Calu3 (cell line): ENCODE results near the gene LSAMP. TPM values are rescaled to one million over a fixed set of nuclear protein-coding genes. Genes with fewer than 3 reads are reported as not detected.

ENCODE experiments used
- BruUV-seq: library from RNA; stranded (reverse); fragments of 400-500 nt; replicated peaks from 2 replicates; lab custom pipeline; 2021; lab: Mats Ljungman, UMichigan
- CTCF ChIA-PET: fragments of 300-600 bp; sonication (Branson Sonifier 250); formaldehyde crosslinking; loops from one replicate; lab custom pipeline; 2022; ENCODE audit warnings: antibody characterized with exemption; lab: Charles Lee
- DNase-seq: peaks from one replicate; pipeline ENCODE4 v3.0.0; 2022
- H3K27ac Mint-ChIP-seq: one replicate; pipeline ENCODE4 v1.8.0; 2022; ENCODE audit warnings: mixed read lengths; ENCODE audit not compliant: unreplicated experiment
- H3K27me3 Mint-ChIP-seq: one replicate; pipeline ENCODE4 v1.8.0; 2022; ENCODE audit warnings: mixed read lengths; ENCODE audit not compliant: unreplicated experiment
- H3K36me3 Mint-ChIP-seq: one replicate; pipeline ENCODE4 v1.8.0; 2022; ENCODE audit warnings: mild to moderate bottlenecking, moderate library complexity, mixed read lengths; ENCODE audit not compliant: insufficient read depth, unreplicated experiment
- H3K4me1 Mint-ChIP-seq: one replicate; pipeline ENCODE4 v1.8.0; 2022; ENCODE audit warnings: mild to moderate bottlenecking, low read depth, mixed read lengths; ENCODE audit not compliant: unreplicated experiment
- H3K4me3 Mint-ChIP-seq: one replicate; pipeline ENCODE4 v1.8.0; 2022; ENCODE audit warnings: mild to moderate bottlenecking, low read depth, moderate library complexity, mixed read lengths; ENCODE audit not compliant: unreplicated experiment
- H3K9me3 Mint-ChIP-seq: one replicate; pipeline ENCODE4 v1.8.0; 2022; ENCODE audit warnings: low read depth, mixed read lengths; ENCODE audit not compliant: unreplicated experiment
- intact Hi-C: fragments of 100-400 bp; cut with micrococcal nuclease; formaldehyde crosslinking; loops from one replicate; pipeline ENCODE4 v1.10.0; 2022; ENCODE audit not compliant: unreplicated experiment
- total RNA-seq: library from RNA; stranded (reverse); gene quantifications from 2 replicates; pipeline ENCODE4 v1.2.3, GENCODE V29; 2022
- TF ChIP-seq, protein P1 (sequence below): fragments of 200-600 bp; IDR thresholded peaks from one replicate; pipeline ENCODE4 v1.8.0; 2022; ENCODE audit warnings: antibody characterized with exemption; ENCODE audit not compliant: unreplicated experiment

LSAMP gene
- total RNA-seq, 1 experiment from 2014 or later = 0.90 TPM

DNA sequence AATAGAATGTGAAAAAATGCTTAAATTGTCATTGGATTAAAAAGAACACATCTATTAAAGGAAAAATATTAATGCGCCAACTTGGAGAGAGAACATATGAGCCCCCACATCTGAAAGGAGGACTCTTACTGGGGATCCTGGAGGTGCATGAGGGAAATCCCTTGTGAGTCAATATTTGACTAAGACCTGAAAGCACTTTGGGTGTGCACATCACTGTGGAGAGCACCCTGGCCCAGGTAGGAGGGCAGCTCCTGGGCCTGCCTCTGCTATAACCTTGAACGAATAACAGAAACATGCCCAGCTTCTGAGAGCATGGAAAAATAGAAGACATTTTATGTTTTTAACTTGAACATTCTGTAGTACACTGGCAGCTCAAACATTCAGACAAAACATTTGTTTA, 622.2 kb downstream of the LSAMP start:
- no TSS peak for BruUV-seq
- H3K36me3 Mint-ChIP-seq = peaks cover 5% of the 10 kb centered on the region
- CTCF ChIA-PET = no interaction called here
- H3K27me3 Mint-ChIP-seq = no peaks in the 10 kb centered on the region
- no peak overlapping the region for H3K27ac Mint-ChIP-seq
- DNase-seq = no peak
- H3K4me1 Mint-ChIP-seq = no peaks in the 10 kb centered on the region
- no peak overlapping the region for H3K4me3 Mint-ChIP-seq
- TF ChIP-seq, protein P1, sequence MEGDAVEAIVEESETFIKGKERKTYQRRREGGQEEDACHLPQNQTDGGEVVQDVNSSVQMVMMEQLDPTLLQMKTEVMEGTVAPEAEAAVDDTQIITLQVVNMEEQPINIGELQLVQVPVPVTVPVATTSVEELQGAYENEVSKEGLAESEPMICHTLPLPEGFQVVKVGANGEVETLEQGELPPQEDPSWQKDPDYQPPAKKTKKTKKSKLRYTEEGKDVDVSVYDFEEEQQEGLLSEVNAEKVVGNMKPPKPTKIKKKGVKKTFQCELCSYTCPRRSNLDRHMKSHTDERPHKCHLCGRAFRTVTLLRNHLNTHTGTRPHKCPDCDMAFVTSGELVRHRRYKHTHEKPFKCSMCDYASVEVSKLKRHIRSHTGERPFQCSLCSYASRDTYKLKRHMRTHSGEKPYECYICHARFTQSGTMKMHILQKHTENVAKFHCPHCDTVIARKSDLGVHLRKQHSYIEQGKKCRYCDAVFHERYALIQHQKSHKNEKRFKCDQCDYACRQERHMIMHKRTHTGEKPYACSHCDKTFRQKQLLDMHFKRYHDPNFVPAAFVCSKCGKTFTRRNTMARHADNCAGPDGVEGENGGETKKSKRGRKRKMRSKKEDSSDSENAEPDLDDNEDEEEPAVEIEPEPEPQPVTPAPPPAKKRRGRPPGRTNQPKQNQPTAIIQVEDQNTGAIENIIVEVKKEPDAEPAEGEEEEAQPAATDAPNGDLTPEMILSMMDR = no peak
- H3K9me3 Mint-ChIP-seq = no peaks in the 10 kb centered on the region
- intact Hi-C loops = no loop called here

DNA sequence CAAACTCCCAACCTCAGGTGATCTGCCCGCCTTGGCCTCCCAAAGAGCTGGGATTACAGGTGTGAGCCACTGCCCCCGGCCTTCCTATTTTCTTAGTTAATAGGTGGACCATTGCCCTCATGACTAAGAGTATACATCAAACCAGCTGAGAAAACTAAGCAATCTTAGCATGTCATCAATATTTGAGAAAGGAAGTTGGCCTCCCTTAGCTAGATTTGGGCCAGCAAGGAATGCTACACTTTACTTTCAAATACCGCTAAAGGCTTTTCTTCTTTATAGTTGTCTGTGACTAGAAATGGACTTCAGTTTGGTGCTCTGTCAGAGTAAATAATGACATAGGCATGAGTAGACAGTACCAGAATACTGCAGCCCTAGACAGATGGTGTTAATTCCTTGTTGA, 622.7 kb downstream of the LSAMP start:
- CTCF ChIA-PET = interaction anchor here (0.7 kb wide), 1 partner anchor 995 kb away, joined by 4 read pairs; no protein-coding TSS in a partner anchor
- Mint-ChIP-seq H3K9me3 (no peaks in the 10 kb centered on the region), H3K4me1 (no peaks in the 10 kb centered on the region), H3K4me3 (no peak overlapping the region), H3K27me3 (no peaks in the 10 kb centered on the region), H3K36me3 (peaks cover 5% of the 10 kb centered on the region), H3K27ac (no peak overlapping the region)
- no peak for DNase-seq
- intact Hi-C loops = no loop called here
- no TSS peak for BruUV-seq
- TF ChIP-seq, protein P1 = no peak

DNA sequence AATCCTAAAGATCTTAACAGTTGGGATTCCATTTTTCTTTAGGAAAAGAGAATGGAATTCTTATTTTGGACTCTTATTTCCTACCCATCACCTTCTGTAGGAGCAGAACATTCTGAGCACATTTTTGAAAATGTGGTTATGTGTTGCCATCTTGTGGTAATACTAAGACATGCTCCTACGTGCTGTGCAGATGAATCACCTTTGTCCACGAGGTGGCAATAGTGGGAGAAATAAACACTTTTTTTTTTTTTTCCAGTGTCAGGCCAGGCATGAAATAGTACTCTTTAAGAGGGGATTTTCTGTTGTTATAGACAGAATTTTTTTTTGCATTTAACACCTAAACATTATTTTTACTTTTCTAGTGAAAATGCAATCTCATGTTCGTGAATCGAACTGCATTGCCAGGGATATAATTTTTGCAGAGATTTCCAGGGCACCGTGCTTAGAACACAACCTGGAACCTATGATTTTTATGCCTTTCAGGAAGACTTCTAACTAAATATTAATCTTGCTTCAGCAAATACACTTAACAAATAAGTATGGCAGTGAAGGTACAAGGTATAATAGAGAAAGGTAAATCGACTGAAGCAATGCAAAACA, 625.4 kb downstream of the LSAMP start:
- BruUV-seq = no TSS peak
- H3K9me3 Mint-ChIP-seq = no peaks in the 10 kb centered on the region
- TF ChIP-seq, protein P1 = peak; percentile 88
- DNase-seq = peak; percentile 61
- no peak overlapping the region for H3K4me3 Mint-ChIP-seq
- no peaks in the 10 kb centered on the region for H3K27me3 Mint-ChIP-seq
- no peaks in the 10 kb centered on the region for H3K4me1 Mint-ChIP-seq
- peaks cover 7% of the 10 kb centered on the region for H3K36me3 Mint-ChIP-seq
- CTCF ChIA-PET = interaction anchor here (0.7 to 0.9 kb wide), 3 partner anchors 16 to 600 kb away, joined by 3 read pairs; no protein-coding TSS in a partner anchor
- H3K27ac Mint-ChIP-seq = no peak overlapping the region
- intact Hi-C loops = no loop called here

DNA sequence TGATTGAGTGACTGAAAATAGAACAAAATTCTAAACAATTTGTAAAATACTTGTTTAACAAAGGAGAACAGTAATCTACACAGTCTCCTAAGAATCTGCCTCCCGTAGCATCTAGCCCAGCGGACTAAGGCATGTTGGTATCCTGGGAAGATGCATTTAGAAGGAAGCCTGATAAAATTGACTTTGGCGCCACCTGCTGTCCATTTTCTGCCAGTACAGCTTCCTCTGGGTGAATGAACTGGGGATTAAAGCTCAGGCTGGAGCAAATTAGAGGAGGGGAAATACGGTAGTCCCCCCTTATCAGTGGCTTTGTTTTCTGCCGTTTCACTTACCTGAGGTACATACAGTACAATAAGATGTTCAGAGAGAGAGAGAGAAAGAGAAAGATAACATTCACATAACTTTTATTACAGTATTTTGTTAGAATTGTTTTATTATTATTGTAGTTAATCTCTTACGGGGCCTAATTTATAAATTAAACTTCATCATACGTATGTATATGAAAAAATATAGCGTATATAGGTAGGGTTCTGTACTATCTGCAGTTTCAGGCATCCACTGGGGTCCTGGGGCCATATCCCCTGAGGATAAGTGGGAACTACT, 630.4 kb downstream of the LSAMP start:
- TF ChIP-seq, protein P1 = peak; percentile 78
- Mint-ChIP-seq H3K4me3 (no peak overlapping the region), H3K36me3 (peaks cover 13% of the 10 kb centered on the region), H3K27me3 (no peaks in the 10 kb centered on the region), H3K27ac (no peak overlapping the region), H3K9me3 (no peaks in the 10 kb centered on the region), H3K4me1 (no peaks in the 10 kb centered on the region)
- no TSS peak for BruUV-seq
- intact Hi-C loops = loop anchor here (2.0 kb wide), 4 partner anchors 30 to 722 kb away; no protein-coding TSS in a partner anchor
- peak; percentile 76 for DNase-seq
- CTCF ChIA-PET = interaction anchor here (0.6 to 1.4 kb wide), 6 partner anchors 14 to 122 kb away, joined by 3 to 14 read pairs (median 4); no protein-coding TSS in a partner anchor
